GM12865 (cell line): ENCODE results near the gene SYCP3.
"Not testable (repeated sequence)": the region's sequence is repeated elsewhere in the genome, so short reads cannot be mapped to it uniquely, and the experiment has no call there.

Source experiments
- DNase-seq: peaks from one replicate; pipeline ENCODE4 v3.0.0; 2010; ENCODE audit warnings: low read depth
- H3K4me3 ChIP-seq: 2 replicates; pipeline ENCODE4 v1.5.1; 2011; ENCODE audit warnings: mild to moderate bottlenecking, low read depth, low read length, control low read depth
- TF ChIP-seq, protein P1 (sequence below): IDR thresholded peaks from 2 replicates; pipeline ENCODE4 v1.5.1; 2011; ENCODE audit warnings: low read length, control low read depth, low read depth, inconsistent platforms; ENCODE audit not compliant: insufficient read depth; ENCODE audit errors: missing control alignments

The SYCP3 gene

GRCh38 chr12:101737476-101737875 lies 1.8 kb downstream of the SYCP3 start:
- TF ChIP-seq, protein P1, sequence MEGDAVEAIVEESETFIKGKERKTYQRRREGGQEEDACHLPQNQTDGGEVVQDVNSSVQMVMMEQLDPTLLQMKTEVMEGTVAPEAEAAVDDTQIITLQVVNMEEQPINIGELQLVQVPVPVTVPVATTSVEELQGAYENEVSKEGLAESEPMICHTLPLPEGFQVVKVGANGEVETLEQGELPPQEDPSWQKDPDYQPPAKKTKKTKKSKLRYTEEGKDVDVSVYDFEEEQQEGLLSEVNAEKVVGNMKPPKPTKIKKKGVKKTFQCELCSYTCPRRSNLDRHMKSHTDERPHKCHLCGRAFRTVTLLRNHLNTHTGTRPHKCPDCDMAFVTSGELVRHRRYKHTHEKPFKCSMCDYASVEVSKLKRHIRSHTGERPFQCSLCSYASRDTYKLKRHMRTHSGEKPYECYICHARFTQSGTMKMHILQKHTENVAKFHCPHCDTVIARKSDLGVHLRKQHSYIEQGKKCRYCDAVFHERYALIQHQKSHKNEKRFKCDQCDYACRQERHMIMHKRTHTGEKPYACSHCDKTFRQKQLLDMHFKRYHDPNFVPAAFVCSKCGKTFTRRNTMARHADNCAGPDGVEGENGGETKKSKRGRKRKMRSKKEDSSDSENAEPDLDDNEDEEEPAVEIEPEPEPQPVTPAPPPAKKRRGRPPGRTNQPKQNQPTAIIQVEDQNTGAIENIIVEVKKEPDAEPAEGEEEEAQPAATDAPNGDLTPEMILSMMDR = no peak
- no peak overlapping the region for H3K4me3 ChIP-seq
- no peak for DNase-seq

- DNase-seq = not testable (repeated sequence)
These were observed 4.8 kb downstream of the SYCP3 start for GRCh38 chr12:101734482-101734881.

DNA sequence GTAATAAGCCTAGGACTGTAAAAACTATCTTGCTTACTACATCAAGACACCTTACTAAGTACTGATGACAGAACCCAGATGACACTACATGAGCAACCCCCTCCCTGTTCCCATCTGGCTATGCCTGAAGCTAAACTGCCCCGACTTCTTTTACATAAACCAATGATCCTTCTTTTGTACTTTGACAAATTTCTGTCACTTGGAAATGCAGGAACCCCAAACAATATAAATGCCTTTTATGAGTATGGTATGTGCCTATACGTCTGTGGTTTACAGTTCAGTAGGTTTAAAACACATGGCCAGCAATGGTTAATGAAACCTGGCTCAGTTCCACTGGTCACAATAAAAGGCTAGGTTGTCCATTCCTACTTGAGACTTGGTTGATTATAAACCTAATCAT lies 6.1 kb downstream of the SYCP3 start:
- TF ChIP-seq, protein P1 = no peak
- no peak overlapping the region for H3K4me3 ChIP-seq
- no peak for DNase-seq

More at GRCh38 chr12:101734482-101734881, 4.8 kb downstream of the SYCP3 start:
- H3K4me3 ChIP-seq = not testable (repeated sequence)

- TF ChIP-seq, protein P1 = no peak
- H3K4me3 ChIP-seq = no peak overlapping the region
- DNase-seq = no peak
These were observed 6.9 kb downstream of the SYCP3 start for GRCh38 chr12:101732318-101732717.

GRCh38 chr12:101729842-101730241 lies 9.4 kb downstream of the SYCP3 start:
- no peak for DNase-seq
- H3K4me3 ChIP-seq = no peak overlapping the region
- TF ChIP-seq, protein P1 = no peak

- H3K4me3 ChIP-seq = no peak overlapping the region
- TF ChIP-seq, protein P1 = no peak
- no peak for DNase-seq
These were observed 12.2 kb downstream of the SYCP3 start for GRCh38 chr12:101727098-101727497.

- TF ChIP-seq, protein P1 = no peak
- DNase-seq = no peak
These were observed 16.9 kb downstream of the SYCP3 start for GRCh38 chr12:101722392-101722791.

More at GRCh38 chr12:101722392-101722791, 16.9 kb downstream of the SYCP3 start:
- no peak overlapping the region for H3K4me3 ChIP-seq
